PFSK-1 (cell line): ENCODE data around the gene PGBD5.

ENCODE experiments used
- FOXP2 ChIP-seq: optimal IDR thresholded peaks from 2 replicates; pipeline ENCODE3; 2011; ENCODE audit warnings: borderline replicate concordance, control low read depth, inconsistent platforms; ENCODE audit not compliant: insufficient read depth; ENCODE audit errors: extremely low read length, extremely low read depth
- POLR2AphosphoS5 ChIP-seq: IDR thresholded peaks from 2 replicates; pipeline ENCODE4 v1.6.1; 2012; ENCODE audit warnings: low read depth, mild to moderate bottlenecking, control low read depth, low read length, moderate library complexity
- TAF1 ChIP-seq: IDR thresholded peaks from 2 replicates; pipeline ENCODE4 v1.6.1; 2012; ENCODE audit warnings: low read length, control low read depth, borderline replicate concordance; ENCODE audit not compliant: insufficient read depth
- TF ChIP-seq, protein P1 (sequence below), 2 experiments: IDR thresholded peaks; 2 replicates each; pipeline versions ENCODE4 v1.6.1 to v1.8.0; 2011 to 2012; ENCODE audit warnings: low read depth in 2 of 2, low read length in 2 of 2, control low read depth in 1 of 2, inconsistent platforms in 1 of 2, mild to moderate bottlenecking in 1 of 2, moderate library complexity in 1 of 2; ENCODE audit not compliant: insufficient read depth in 1 of 2

DNA sequence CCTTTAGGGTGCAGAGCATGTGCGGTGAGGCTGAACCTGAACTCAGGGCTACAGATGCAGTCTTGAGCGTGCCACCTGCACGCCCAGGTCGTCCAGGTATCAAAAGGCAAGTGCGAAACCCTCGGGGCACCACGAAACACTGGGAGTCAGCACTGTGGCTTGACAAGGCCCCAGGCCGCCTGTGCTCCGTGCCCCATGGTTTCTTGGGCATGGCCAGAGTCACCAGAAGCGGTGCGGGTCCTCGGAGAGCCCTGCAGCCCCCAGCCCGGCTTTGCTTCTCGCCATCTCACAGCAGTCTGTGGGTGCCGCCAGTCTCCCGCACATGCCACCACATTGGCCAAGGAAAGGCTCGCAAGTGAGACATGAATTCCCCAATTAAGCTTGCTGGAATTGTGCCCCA lies 117.3 kb downstream of the PGBD5 start:
- TF ChIP-seq TAF1: no peak
- no peak for TF ChIP-seq POLR2AphosphoS5
- no peak for TF ChIP-seq FOXP2
- TF ChIP-seq, protein P1, sequence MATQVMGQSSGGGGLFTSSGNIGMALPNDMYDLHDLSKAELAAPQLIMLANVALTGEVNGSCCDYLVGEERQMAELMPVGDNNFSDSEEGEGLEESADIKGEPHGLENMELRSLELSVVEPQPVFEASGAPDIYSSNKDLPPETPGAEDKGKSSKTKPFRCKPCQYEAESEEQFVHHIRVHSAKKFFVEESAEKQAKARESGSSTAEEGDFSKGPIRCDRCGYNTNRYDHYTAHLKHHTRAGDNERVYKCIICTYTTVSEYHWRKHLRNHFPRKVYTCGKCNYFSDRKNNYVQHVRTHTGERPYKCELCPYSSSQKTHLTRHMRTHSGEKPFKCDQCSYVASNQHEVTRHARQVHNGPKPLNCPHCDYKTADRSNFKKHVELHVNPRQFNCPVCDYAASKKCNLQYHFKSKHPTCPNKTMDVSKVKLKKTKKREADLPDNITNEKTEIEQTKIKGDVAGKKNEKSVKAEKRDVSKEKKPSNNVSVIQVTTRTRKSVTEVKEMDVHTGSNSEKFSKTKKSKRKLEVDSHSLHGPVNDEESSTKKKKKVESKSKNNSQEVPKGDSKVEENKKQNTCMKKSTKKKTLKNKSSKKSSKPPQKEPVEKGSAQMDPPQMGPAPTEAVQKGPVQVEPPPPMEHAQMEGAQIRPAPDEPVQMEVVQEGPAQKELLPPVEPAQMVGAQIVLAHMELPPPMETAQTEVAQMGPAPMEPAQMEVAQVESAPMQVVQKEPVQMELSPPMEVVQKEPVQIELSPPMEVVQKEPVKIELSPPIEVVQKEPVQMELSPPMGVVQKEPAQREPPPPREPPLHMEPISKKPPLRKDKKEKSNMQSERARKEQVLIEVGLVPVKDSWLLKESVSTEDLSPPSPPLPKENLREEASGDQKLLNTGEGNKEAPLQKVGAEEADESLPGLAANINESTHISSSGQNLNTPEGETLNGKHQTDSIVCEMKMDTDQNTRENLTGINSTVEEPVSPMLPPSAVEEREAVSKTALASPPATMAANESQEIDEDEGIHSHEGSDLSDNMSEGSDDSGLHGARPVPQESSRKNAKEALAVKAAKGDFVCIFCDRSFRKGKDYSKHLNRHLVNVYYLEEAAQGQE (IDR thresholded peaks at IDR 0.05; ENCODE audit: insufficient read depth in 1 of 2, low read depth in 2 of 2, low read length in 2 of 2): no peak
